ENCODE results near the gene TSEN2.

GRCh38 chr3:12522721-12523120 lies 38.4 kb downstream of the TSEN2 start:
- TF ChIP-seq CTCF (IDR thresholded peaks at IDR 0.05) = no peak
- no peak for TF ChIP-seq POLR2A (IDR thresholded peaks at IDR 0.05)
